Measurements from ENCODE around the gene TRIM47. TPM values are rescaled to one million over a fixed set of nuclear protein-coding genes. Genes with fewer than 3 reads are reported as not detected.

TRIM47 gene
- total and polyA plus RNA-seq, 2 experiments from 2014 or later: 7.2 to 9.9 TPM

DNA sequence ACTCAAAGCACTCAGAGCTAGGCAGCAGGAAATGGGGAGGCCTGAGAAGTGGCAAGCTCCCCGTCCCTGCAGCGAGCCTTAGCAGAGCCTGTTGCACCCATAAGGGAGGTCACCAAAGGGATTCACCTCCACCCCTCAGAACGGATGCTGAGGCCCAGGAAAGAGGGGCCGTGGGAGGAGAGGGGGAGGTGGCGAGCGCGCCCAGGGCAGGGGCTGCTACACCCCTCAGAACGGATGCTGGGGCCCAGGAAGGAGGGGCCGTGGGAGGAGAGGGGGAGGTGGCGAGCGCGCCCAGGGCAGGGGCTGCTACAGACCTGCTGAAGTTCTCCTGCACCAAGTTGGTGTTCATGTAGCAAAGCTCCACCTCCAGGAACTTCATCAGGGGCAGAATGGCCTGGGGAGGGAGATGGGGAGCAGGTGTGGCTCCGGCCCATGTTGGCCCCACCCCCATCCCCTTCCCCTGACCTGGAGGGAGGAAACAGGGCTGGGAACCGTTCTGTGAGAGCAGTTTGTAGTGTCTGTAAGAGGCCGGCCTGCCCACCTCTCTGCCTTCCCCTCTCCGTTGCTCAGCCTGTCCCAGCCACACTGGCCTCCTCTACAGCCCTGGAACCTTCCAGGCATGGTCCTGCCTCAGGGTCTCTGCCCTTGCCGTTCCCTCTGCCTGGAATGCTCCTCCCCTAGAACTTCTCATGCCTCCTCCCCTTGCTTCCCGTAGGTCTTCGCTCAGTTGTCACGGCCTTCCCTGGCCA lies 45.6 kb downstream of the TRIM47 start:
- Mint-ChIP-seq H3K36me3 (ENCODE audit: low read depth) (peaks cover 3% of the 10 kb centered on the region; the same call in 1 of the 3 replicates), H3K4me1 (peaks cover 40% of the 10 kb centered on the region), H3K27me3 (ENCODE audit: insufficient read depth, low read depth, poor library complexity) (peaks cover 12% of the 10 kb centered on the region), H3K4me3 (peak overlapping the region; percentile 65), H3K9me3 (peaks cover 3% of the 10 kb centered on the region; the same call in 1 of the 3 replicates), H3K27ac (peak overlapping the region; percentile 85)
- Histone ChIP-seq H3K27me3 (ENCODE audit: insufficient read depth) (no peaks in the 10 kb centered on the region), H3K36me3 (ENCODE audit: insufficient read depth) (no peaks in the 10 kb centered on the region), H3K27ac (ENCODE audit: low read depth) (peak overlapping the region; percentile 65), H3K4me2 (peak overlapping the region; percentile 77), H3K79me2 (replicated peaks; ENCODE audit: insufficient read depth) (no peaks in the 10 kb centered on the region), H4K20me1 (replicated peaks; ENCODE audit: insufficient read depth) (no peaks in the 10 kb centered on the region), H3K4me1 (ENCODE audit: insufficient read depth) (peaks cover 39% of the 10 kb centered on the region), H3K9me2 (ENCODE audit: insufficient read depth) (no peaks in the 10 kb centered on the region), H3F3A (replicated peaks; ENCODE audit: low read depth) (peaks cover 26% of the 10 kb centered on the region), H2AFZ (peak overlapping the region; percentile 56), H3K4me3 (peak overlapping the region; percentile 46)
- ATAC-seq (peak; percentile 49), DNase-seq (ENCODE audit: low spot score) (peak; percentile 85)
- TF ChIP-seq CREB1 (CRISPR knock-in tag; IDR thresholded peaks at IDR 0.05; ENCODE audit: low read depth) (no peak), JUNB (IDR thresholded peaks at IDR 0.05; ENCODE audit: unreplicated experiment) (no peak), POLR2AphosphoS5 (IDR thresholded peaks at IDR 0.05; ENCODE audit: low read depth) (peak; percentile 30; the same call in 1 of the 2 replicates), NANOG (IDR thresholded peaks at IDR 0.05; ENCODE audit: borderline replicate concordance) (no peak)
- TF ChIP-seq, protein P1, sequence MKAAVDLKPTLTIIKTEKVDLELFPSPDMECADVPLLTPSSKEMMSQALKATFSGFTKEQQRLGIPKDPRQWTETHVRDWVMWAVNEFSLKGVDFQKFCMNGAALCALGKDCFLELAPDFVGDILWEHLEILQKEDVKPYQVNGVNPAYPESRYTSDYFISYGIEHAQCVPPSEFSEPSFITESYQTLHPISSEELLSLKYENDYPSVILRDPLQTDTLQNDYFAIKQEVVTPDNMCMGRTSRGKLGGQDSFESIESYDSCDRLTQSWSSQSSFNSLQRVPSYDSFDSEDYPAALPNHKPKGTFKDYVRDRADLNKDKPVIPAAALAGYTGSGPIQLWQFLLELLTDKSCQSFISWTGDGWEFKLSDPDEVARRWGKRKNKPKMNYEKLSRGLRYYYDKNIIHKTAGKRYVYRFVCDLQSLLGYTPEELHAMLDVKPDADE (IDR thresholded peaks at IDR 0.05): no peak
- TF ChIP-seq, protein P2, sequence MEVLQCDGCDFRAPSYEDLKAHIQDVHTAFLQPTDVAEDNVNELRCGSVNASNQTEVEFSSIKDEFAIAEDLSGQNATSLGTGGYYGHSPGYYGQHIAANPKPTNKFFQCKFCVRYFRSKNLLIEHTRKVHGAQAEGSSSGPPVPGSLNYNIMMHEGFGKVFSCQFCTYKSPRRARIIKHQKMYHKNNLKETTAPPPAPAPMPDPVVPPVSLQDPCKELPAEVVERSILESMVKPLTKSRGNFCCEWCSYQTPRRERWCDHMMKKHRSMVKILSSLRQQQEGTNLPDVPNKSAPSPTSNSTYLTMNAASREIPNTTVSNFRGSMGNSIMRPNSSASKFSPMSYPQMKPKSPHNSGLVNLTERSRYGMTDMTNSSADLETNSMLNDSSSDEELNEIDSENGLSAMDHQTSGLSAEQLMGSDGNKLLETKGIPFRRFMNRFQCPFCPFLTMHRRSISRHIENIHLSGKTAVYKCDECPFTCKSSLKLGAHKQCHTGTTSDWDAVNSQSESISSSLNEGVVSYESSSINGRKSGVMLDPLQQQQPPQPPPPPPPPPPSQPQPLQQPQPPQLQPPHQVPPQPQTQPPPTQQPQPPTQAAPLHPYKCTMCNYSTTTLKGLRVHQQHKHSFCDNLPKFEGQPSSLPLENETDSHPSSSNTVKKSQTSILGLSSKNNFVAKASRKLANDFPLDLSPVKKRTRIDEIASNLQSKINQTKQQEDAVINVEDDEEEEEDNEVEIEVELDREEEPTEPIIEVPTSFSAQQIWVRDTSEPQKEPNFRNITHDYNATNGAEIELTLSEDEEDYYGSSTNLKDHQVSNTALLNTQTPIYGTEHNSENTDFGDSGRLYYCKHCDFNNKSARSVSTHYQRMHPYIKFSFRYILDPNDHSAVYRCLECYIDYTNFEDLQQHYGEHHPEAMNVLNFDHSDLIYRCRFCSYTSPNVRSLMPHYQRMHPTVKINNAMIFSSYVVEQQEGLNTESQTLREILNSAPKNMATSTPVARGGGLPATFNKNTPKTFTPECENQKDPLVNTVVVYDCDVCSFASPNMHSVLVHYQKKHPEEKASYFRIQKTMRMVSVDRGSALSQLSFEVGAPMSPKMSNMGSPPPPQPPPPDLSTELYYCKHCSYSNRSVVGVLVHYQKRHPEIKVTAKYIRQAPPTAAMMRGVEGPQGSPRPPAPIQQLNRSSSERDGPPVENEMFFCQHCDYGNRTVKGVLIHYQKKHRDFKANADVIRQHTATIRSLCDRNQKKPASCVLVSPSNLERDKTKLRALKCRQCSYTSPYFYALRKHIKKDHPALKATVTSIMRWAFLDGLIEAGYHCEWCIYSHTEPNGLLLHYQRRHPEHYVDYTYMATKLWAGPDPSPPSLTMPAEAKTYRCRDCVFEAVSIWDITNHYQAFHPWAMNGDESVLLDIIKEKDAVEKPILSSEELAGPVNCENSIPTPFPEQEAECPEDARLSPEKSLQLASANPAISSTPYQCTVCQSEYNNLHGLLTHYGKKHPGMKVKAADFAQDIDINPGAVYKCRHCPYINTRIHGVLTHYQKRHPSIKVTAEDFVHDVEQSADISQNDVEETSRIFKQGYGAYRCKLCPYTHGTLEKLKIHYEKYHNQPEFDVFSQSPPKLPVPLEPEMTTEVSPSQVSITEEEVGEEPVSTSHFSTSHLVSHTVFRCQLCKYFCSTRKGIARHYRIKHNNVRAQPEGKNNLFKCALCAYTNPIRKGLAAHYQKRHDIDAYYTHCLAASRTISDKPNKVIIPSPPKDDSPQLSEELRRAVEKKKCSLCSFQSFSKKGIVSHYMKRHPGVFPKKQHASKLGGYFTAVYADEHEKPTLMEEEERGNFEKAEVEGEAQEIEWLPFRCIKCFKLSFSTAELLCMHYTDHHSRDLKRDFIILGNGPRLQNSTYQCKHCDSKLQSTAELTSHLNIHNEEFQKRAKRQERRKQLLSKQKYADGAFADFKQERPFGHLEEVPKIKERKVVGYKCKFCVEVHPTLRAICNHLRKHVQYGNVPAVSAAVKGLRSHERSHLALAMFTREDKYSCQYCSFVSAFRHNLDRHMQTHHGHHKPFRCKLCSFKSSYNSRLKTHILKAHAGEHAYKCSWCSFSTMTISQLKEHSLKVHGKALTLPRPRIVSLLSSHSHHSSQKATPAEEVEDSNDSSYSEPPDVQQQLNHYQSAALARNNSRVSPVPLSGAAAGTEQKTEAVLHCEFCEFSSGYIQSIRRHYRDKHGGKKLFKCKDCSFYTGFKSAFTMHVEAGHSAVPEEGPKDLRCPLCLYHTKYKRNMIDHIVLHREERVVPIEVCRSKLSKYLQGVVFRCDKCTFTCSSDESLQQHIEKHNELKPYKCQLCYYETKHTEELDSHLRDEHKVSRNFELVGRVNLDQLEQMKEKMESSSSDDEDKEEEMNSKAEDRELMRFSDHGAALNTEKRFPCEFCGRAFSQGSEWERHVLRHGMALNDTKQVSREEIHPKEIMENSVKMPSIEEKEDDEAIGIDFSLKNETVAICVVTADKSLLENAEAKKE (CRISPR knock-in tag; IDR thresholded peaks at IDR 0.05): no peak

Measured in GM23338 (cell line).